Measurements from ENCODE around the gene GXYLT2.
A peak's percentile ranks its signal among the peaks of the same experiment; 100 is the strongest.

The GXYLT2 gene

DNA sequence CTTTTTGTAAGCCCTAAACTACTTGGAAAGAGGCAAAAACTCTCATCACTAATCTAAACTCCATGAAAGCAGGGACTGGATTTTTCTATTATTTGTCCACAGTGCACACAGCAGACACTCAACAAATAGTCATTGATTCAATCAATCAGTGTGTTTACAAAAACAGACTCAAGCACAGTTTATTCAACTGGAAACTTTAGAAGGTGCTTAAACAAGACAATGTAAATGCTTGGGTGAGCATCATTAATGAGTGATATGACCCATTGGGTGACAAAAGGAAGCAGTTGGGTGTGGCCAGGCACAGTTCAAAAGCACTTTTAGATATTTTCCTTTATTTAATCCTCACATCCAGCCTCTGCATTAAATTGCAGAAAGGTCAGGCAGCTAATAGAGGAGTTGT, 76.8 kb downstream of the GXYLT2 start:
- TF ChIP-seq, protein P1, sequence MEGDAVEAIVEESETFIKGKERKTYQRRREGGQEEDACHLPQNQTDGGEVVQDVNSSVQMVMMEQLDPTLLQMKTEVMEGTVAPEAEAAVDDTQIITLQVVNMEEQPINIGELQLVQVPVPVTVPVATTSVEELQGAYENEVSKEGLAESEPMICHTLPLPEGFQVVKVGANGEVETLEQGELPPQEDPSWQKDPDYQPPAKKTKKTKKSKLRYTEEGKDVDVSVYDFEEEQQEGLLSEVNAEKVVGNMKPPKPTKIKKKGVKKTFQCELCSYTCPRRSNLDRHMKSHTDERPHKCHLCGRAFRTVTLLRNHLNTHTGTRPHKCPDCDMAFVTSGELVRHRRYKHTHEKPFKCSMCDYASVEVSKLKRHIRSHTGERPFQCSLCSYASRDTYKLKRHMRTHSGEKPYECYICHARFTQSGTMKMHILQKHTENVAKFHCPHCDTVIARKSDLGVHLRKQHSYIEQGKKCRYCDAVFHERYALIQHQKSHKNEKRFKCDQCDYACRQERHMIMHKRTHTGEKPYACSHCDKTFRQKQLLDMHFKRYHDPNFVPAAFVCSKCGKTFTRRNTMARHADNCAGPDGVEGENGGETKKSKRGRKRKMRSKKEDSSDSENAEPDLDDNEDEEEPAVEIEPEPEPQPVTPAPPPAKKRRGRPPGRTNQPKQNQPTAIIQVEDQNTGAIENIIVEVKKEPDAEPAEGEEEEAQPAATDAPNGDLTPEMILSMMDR (conservative IDR thresholded peaks at IDR 0.05; ENCODE audit: low read length): no peak
- H3K4me3 ChIP-seq (ENCODE audit: low read length): no peak overlapping the region
- DNase-seq (ENCODE audit: low read depth): no peak

GRCh38 chr3:72968266-72968664, 80.4 kb downstream of the GXYLT2 start:
- H3K4me3 ChIP-seq (ENCODE audit: low read length): no peak overlapping the region
- TF ChIP-seq, protein P1 (conservative IDR thresholded peaks at IDR 0.05; ENCODE audit: low read length): no peak
- DNase-seq (ENCODE audit: low read depth): no peak

- H3K4me3 ChIP-seq (ENCODE audit: low read length): no peak overlapping the region
- TF ChIP-seq, protein P1 (conservative IDR thresholded peaks at IDR 0.05; ENCODE audit: low read length): no peak
- DNase-seq (ENCODE audit: low read depth): peak; percentile 15
Observed at GRCh38 chr3:72969766-72970165, 81.9 kb downstream of the GXYLT2 start.

- TF ChIP-seq, protein P1 (conservative IDR thresholded peaks at IDR 0.05; ENCODE audit: low read length): no peak
- no peak overlapping the region for H3K4me3 ChIP-seq (ENCODE audit: low read length)
- no peak for DNase-seq (ENCODE audit: low read depth)
Observed at GRCh38 chr3:72970942-72971341, 83.1 kb downstream of the GXYLT2 start.

DNA sequence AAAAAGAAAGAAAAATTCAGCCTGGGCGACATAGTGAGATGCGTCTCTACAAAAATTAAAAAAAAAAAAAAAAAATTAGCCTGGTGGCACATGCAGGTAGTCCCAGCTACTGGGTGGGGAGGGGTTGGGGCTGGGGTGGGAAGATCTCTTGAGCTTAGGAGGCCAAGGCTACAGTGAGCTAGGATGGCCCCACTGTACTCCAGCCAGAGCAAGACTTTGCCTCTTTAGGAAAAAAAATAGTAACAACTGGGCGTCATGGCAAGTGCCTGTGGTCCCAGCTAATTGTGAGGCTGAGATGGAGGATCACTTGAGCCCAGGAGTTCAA, 84.8 kb downstream of the GXYLT2 start:
- no peak for DNase-seq (ENCODE audit: low read depth)
- TF ChIP-seq, protein P1 (conservative IDR thresholded peaks at IDR 0.05; ENCODE audit: low read length): no peak
- no peak overlapping the region for H3K4me3 ChIP-seq (ENCODE audit: low read length)

DNA sequence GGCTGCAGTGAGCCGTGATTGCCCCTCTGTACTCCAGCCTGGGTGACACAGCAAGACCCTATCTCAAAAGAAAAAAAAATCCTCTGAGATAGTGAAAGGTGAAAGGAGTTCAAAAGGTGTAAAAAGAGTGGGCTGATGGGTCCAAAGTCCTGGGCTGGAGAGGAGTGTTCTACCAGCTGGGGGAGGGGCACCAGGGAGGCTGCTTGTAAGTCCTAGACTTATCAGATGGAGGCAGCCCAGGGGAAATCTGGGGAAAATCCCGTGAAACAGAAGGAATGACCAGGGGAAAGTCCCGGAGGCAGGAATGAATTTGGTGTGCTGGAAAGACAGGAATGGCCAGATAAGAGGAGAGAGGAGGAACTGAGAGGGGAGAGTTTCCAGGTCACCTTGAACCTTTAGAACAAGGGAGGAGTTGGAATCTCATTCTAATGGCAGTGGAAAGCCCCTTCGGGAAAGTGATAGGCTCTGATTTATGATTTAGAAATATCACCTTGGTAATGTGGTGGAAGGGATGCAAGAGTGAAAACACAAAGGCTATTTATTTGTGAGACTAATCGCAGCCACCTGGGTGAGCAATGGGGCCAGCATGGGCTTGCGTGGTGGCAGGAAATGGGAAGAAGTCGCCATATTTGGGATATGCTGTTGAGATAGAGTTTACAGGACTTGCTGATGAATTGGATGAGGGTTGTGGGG, 85.3 kb downstream of the GXYLT2 start:
- no peak for DNase-seq (ENCODE audit: low read depth)
- H3K4me3 ChIP-seq (ENCODE audit: low read length): no peak overlapping the region

DNA sequence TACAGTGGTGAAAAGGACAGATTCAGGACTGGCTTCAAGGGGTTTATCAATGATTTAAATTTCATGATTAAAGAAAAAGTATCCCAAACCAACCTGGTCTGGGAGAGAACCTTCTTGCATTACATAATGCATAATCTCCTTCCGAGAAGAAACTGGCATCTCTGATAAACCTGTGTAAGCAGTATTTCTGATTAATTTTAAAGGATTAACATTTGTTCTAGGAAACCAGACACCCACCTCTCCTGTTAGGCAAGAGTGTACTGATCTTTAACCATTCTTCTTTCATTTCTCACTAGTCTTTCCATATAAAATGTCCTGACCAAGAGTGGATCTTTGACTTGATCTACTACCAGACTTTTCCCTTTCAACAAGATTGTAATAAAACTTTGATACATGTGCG, 85.9 kb downstream of the GXYLT2 start:
- no peak for DNase-seq (ENCODE audit: low read depth)
- H3K4me3 ChIP-seq (ENCODE audit: low read length): no peak overlapping the region
- TF ChIP-seq, protein P1 (conservative IDR thresholded peaks at IDR 0.05; ENCODE audit: low read length): no peak

More for the DNA sequence above, 85.3 kb downstream of the GXYLT2 start:
- TF ChIP-seq, protein P1 (conservative IDR thresholded peaks at IDR 0.05; ENCODE audit: low read length): no peak

Measured in AG10803 (cell line).